Measurements from ENCODE around the gene SEMA5B.

Gene SEMA5B

GRCh38 chr3:122973893-122974615 lies 53.5 kb downstream of the SEMA5B start:
- Histone ChIP-seq H3K9ac (ENCODE audit: low read length) (no peak overlapping the region), H3K9me3 (ENCODE audit: control insufficient read depth, low read length) (no peaks in the 10 kb centered on the region), H3K27me3 (ENCODE audit: control insufficient read depth, insufficient read depth, low read length) (no peaks in the 10 kb centered on the region), H3K36me3 (ENCODE audit: control insufficient read depth, insufficient read depth, low read length) (no peaks in the 10 kb centered on the region), H3K4me1 (ENCODE audit: control insufficient read depth, insufficient read depth, low read length) (no peaks in the 10 kb centered on the region), H3K4me3 (ENCODE audit: low read length) (no peak overlapping the region)

DNA sequence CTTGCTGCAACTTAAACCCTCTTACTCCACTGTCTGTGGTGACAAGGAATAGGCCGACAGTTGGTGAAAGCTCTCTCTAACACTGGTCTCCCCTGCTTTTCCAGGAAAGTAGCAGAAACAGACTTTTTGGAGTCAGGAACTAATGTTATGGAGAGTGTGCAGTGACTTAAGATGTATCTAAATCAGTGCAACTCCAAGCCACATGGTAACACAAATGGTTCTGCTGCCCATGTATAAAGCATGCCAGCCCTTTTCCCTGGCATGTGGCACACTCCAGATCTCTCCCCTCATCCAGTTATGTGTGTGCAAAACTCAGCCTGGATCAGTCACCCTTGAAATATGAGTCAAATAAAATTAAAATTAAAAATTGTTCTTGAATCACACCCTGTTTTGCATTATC lies 55.4 kb downstream of the SEMA5B start:
- Histone ChIP-seq H3K9ac (ENCODE audit: low read length) (no peak overlapping the region), H3K36me3 (ENCODE audit: control insufficient read depth, insufficient read depth, low read length) (no peaks in the 10 kb centered on the region), H3K9me3 (ENCODE audit: control insufficient read depth, low read length) (no peaks in the 10 kb centered on the region), H3K27me3 (ENCODE audit: control insufficient read depth, insufficient read depth, low read length) (no peaks in the 10 kb centered on the region), H3K4me3 (ENCODE audit: low read length) (no peak overlapping the region), H3K4me1 (ENCODE audit: control insufficient read depth, insufficient read depth, low read length) (no peaks in the 10 kb centered on the region)

DNA sequence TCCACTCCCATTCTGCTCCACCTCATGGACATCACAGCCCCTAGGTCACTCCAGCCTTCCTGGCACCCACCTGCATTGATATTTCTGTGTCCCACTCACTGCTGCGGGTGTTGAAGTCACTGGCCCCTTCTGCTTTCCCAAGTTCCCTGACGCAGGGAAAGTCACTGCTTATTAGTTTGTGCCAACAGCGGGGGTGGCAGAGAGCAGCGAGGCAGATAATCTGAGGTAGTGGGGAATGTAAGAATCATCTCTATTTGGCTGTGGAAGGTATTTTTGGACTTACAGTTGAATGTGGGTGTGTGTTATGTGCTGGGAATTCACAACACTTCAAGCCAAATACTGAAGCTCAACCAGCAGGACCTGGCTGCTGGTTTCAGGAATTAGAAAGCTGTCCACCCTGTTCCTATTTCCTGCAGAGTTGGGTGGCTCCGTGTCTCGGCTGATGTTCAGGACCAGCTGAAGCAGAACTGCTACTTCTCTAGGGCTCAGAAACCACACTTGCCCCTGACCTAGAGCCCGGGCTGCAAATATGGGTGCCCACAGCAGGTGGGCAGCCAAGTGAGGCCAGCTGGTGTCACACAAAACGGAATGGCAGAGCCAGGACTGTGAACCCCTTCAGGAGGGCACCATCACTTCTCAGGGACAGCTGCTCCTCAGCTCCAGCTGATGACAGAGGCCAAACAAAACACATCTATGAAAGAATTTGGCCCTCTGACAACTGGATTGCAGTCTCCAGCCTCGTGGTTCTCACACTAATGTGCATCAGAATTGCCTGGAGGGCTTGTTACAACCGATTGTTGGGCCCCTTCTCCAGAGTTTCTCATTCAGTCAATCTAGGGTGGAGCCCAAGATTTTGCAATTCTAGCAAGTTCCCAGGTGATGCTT lies 57.7 kb downstream of the SEMA5B start:
- Histone ChIP-seq H3K36me3 (ENCODE audit: control insufficient read depth, insufficient read depth, low read length) (no peaks in the 10 kb centered on the region), H3K9me3 (ENCODE audit: control insufficient read depth, low read length) (no peaks in the 10 kb centered on the region), H3K9ac (ENCODE audit: low read length) (no peak overlapping the region), H3K27me3 (ENCODE audit: control insufficient read depth, insufficient read depth, low read length) (peaks cover 3% of the 10 kb centered on the region), H3K4me1 (ENCODE audit: control insufficient read depth, insufficient read depth, low read length) (no peaks in the 10 kb centered on the region), H3K4me3 (ENCODE audit: low read length) (no peak overlapping the region)

DNA sequence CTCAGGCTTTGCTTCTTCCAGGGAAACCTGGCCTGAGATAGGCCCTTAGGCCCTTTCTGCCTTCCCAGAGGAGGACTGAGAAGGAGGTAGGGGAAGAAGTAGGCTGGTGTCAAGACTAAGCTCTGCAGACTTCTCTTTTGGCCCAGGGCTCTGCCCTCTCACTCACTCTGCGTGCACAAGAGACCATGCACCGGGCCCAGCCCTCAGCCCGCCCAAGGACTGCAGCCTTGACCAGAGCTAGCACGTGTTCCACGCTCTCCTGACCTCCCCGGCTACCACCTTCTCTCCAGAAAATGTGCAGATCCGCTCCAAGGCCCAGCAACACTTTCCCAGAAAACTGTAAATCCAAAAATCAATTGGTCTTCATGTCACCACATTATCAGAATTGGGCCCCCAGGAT lies 59.8 kb downstream of the SEMA5B start:
- Histone ChIP-seq H3K4me3 (ENCODE audit: low read length) (no peak overlapping the region), H3K36me3 (ENCODE audit: control insufficient read depth, insufficient read depth, low read length) (no peaks in the 10 kb centered on the region), H3K9me3 (ENCODE audit: control insufficient read depth, low read length) (no peaks in the 10 kb centered on the region), H3K4me1 (ENCODE audit: control insufficient read depth, insufficient read depth, low read length) (no peaks in the 10 kb centered on the region), H3K27me3 (ENCODE audit: control insufficient read depth, insufficient read depth, low read length) (peaks cover 7% of the 10 kb centered on the region), H3K9ac (ENCODE audit: low read length) (no peak overlapping the region)

DNA sequence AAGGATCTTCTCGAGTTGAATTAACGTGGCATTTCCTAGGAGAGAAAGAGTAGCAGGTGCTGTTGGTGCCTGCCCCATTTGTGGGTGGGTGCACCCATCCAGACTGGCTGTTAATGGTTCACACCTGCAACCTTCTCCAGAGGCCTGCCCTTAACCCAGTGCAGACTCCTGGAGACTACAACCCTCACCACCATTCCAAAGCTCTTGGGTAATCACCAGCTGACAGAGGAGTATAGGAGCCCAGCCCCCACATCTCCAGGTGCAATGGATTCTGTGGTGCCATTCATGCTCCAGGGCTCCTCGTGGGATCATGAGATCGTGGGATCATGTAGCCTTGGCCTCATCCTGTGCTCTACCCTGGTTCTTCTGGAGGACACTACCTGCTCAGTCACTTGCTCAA lies 60.2 kb downstream of the SEMA5B start:
- Histone ChIP-seq H3K9me3 (ENCODE audit: control insufficient read depth, low read length) (no peaks in the 10 kb centered on the region), H3K9ac (ENCODE audit: low read length) (no peak overlapping the region), H3K4me3 (ENCODE audit: low read length) (no peak overlapping the region), H3K27me3 (ENCODE audit: control insufficient read depth, insufficient read depth, low read length) (peaks cover 7% of the 10 kb centered on the region), H3K36me3 (ENCODE audit: control insufficient read depth, insufficient read depth, low read length) (no peaks in the 10 kb centered on the region), H3K4me1 (ENCODE audit: control insufficient read depth, insufficient read depth, low read length) (no peaks in the 10 kb centered on the region)

DNA sequence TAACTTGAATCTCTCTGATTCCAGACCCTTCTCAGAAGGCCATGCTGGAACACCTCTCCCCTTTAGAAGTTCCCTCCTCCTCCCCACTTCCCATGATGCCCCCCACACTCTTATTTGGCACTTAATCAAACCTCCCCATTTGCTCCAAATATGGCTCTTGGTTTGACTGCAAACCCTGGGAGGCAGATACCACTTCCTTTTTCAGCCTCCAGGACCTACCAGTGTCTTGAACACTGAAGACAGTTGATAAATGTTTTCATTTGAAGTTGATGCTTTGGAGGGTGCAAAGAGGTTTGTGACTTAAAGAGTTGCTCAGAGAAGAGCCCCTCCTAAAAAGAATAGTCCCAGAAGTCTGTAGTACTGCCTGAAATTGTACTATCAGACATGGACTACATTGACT lies 61.5 kb downstream of the SEMA5B start:
- H3K36me3 ChIP-seq (ENCODE audit: control insufficient read depth, insufficient read depth, low read length), result no peaks in the 10 kb centered on the region
- H3K27me3 ChIP-seq (ENCODE audit: control insufficient read depth, insufficient read depth, low read length), result peaks cover 10% of the 10 kb centered on the region
- no peak overlapping the region for H3K4me3 ChIP-seq (ENCODE audit: low read length)
- no peak overlapping the region for H3K9ac ChIP-seq (ENCODE audit: low read length)
- H3K9me3 ChIP-seq (ENCODE audit: control insufficient read depth, low read length), result no peaks in the 10 kb centered on the region
- no peaks in the 10 kb centered on the region for H3K4me1 ChIP-seq (ENCODE audit: control insufficient read depth, insufficient read depth, low read length)

GRCh38 chr3:122964811-122965210 lies 62.8 kb downstream of the SEMA5B start:
- Histone ChIP-seq H3K4me3 (ENCODE audit: low read length) (no peak overlapping the region), H3K9me3 (ENCODE audit: control insufficient read depth, low read length) (no peaks in the 10 kb centered on the region), H3K9ac (ENCODE audit: low read length) (no peak overlapping the region), H3K36me3 (ENCODE audit: control insufficient read depth, insufficient read depth, low read length) (no peaks in the 10 kb centered on the region), H3K27me3 (ENCODE audit: control insufficient read depth, insufficient read depth, low read length) (peaks cover 12% of the 10 kb centered on the region), H3K4me1 (ENCODE audit: control insufficient read depth, insufficient read depth, low read length) (no peaks in the 10 kb centered on the region)

GRCh38 chr3:122962149-122962548 lies 65.4 kb downstream of the SEMA5B start:
- Histone ChIP-seq H3K4me1 (ENCODE audit: control insufficient read depth, insufficient read depth, low read length) (no peaks in the 10 kb centered on the region), H3K36me3 (ENCODE audit: control insufficient read depth, insufficient read depth, low read length) (no peaks in the 10 kb centered on the region), H3K4me3 (ENCODE audit: low read length) (no peak overlapping the region)

DNA sequence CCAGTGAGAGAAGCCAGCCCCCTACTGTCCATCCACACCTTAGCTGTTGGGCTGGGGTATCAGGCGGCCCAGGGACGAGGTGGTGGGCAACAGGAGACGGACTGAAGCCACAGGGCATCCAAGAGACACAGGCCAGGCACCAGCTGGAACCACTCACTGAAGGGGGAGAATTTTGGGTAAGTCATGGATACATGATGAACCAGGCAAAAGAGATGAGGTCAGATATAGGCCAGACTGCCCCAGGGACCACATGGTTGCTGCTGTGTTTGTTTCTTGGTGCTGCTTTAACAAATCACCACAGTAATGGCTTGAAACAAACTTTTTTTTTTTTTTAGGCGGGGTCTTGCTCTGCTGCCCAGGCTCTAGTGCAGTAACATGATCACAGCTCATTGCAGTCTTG lies 66.4 kb downstream of the SEMA5B start:
- H3K4me3 ChIP-seq (ENCODE audit: low read length), result no peak overlapping the region
- no peaks in the 10 kb centered on the region for H3K9me3 ChIP-seq (ENCODE audit: control insufficient read depth, low read length)
- H3K27me3 ChIP-seq (ENCODE audit: control insufficient read depth, insufficient read depth, low read length), result peaks cover 12% of the 10 kb centered on the region
- no peaks in the 10 kb centered on the region for H3K4me1 ChIP-seq (ENCODE audit: control insufficient read depth, insufficient read depth, low read length)
- H3K36me3 ChIP-seq (ENCODE audit: control insufficient read depth, insufficient read depth, low read length), result no peaks in the 10 kb centered on the region
- no peak overlapping the region for H3K9ac ChIP-seq (ENCODE audit: low read length)

More at GRCh38 chr3:122962149-122962548, 65.4 kb downstream of the SEMA5B start:
- Histone ChIP-seq H3K27me3 (ENCODE audit: control insufficient read depth, insufficient read depth, low read length) (peaks cover 12% of the 10 kb centered on the region), H3K9me3 (ENCODE audit: control insufficient read depth, low read length) (no peaks in the 10 kb centered on the region), H3K9ac (ENCODE audit: low read length) (no peak overlapping the region)

GRCh38 chr3:122960652-122961051 lies 66.9 kb downstream of the SEMA5B start:
- Histone ChIP-seq H3K9ac (ENCODE audit: low read length) (no peak overlapping the region), H3K4me3 (ENCODE audit: low read length) (no peak overlapping the region), H3K9me3 (ENCODE audit: control insufficient read depth, low read length) (no peaks in the 10 kb centered on the region), H3K4me1 (ENCODE audit: control insufficient read depth, insufficient read depth, low read length) (no peaks in the 10 kb centered on the region), H3K27me3 (ENCODE audit: control insufficient read depth, insufficient read depth, low read length) (peaks cover 12% of the 10 kb centered on the region), H3K36me3 (ENCODE audit: control insufficient read depth, insufficient read depth, low read length) (no peaks in the 10 kb centered on the region)

DNA sequence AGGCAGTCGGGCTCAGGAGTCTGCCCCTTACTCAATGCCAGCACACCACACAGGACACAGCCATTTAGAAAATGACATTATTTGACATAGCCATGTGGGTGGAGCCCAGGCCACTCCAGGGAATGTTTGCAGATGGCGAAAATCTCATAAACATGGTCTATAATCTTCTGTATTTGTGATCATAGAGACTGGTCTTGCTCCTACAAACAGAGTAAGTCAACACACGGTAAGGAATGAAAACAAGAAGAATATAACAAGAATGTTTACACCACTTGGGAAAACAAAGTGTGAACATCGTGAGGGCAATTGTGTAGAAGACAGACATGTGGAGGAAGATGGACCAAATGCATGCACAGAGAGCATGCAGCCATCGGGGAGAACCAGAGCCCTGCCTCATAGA lies 68.2 kb downstream of the SEMA5B start:
- Histone ChIP-seq H3K9ac (ENCODE audit: low read length) (no peak overlapping the region), H3K27me3 (ENCODE audit: control insufficient read depth, insufficient read depth, low read length) (peaks cover 5% of the 10 kb centered on the region), H3K36me3 (ENCODE audit: control insufficient read depth, insufficient read depth, low read length) (no peaks in the 10 kb centered on the region), H3K4me3 (ENCODE audit: low read length) (no peak overlapping the region), H3K9me3 (ENCODE audit: control insufficient read depth, low read length) (no peaks in the 10 kb centered on the region), H3K4me1 (ENCODE audit: control insufficient read depth, insufficient read depth, low read length) (no peaks in the 10 kb centered on the region)
